ENCODE results near the gene MIAT.

- TF ChIP-seq CTCF (IDR thresholded peaks at IDR 0.05) (no peak), POLR2A (IDR thresholded peaks at IDR 0.05) (no peak)
Observed at GRCh38 chr22:26685601-26686000, 28.2 kb downstream of the MIAT start.

Measured in adrenal gland (tissue), 5 donors.